WTC11 (cell line): ENCODE measurements around the gene FBXO4. TPM values are rescaled to one million over a fixed set of nuclear protein-coding genes. Genes with fewer than 3 reads are reported as not detected.

Experiments
- ATAC-seq: fragments of 200-7000 bp; cut with Tn5 transposase; 2 replicates; pipeline ENCODE4 v1.10.0; 2021; ENCODE audit warnings: mild to moderate bottlenecking, moderate library complexity
- CTCF ChIA-PET: fragments of 300-600 bp; sonication (Branson Sonifier 250); formaldehyde crosslinking; loops from one replicate; lab custom pipeline; 2021; ENCODE audit warnings: antibody characterized with exemption; lab: Charles Lee
- POLR2A ChIA-PET: fragments of 350-600 bp; sonication (Branson Sonifier 250); formaldehyde crosslinking; loops from one replicate; lab custom pipeline; 2021; ENCODE audit warnings: antibody characterized with exemption; lab: Charles Lee
- DNase-seq: peaks from one replicate; pipeline ENCODE4 v3.0.0; 2021; ENCODE audit warnings: low spot score
- H3K27ac Mint-ChIP-seq: 2 replicates; pipeline ENCODE4 v1.8.0; 2021; ENCODE audit warnings: mixed read lengths
- H3K27me3 Mint-ChIP-seq: 2 replicates; pipeline ENCODE4 v1.8.0; 2021; ENCODE audit warnings: low read depth, mild to moderate bottlenecking, moderate library complexity, mixed read lengths
- H3K36me3 Mint-ChIP-seq: 2 replicates; pipeline ENCODE4 v1.8.0; 2021; ENCODE audit warnings: mixed read lengths
- H3K4me1 Mint-ChIP-seq: 2 replicates; pipeline ENCODE4 v1.8.0; 2022; ENCODE audit warnings: mixed read lengths
- H3K4me3 Mint-ChIP-seq: 2 replicates; pipeline ENCODE4 v1.8.0; 2021; ENCODE audit warnings: mild to moderate bottlenecking, moderate library complexity, mixed read lengths
- H3K9me3 Mint-ChIP-seq: 2 replicates; pipeline ENCODE4 v1.8.0; 2021; ENCODE audit warnings: mixed read lengths
- EMX1 ChIP-seq: fragments of 250-450 bp; sonication (Bioruptor Pico); IDR thresholded peaks from 2 replicates; pipeline ENCODE4 v1.8.0; 2021; ENCODE audit warnings: mild to moderate bottlenecking
- GTF2I ChIP-seq: fragments of 250-450 bp; sonication (Bioruptor Pico); conservative IDR thresholded peaks from 2 replicates; pipeline ENCODE4 v1.4.0; 2021; ENCODE audit warnings: mild to moderate bottlenecking
- JAZF1 ChIP-seq: fragments of 250-450 bp; sonication (Bioruptor Pico); IDR thresholded peaks from 2 replicates; pipeline ENCODE4 v1.9.0; 2021; ENCODE audit warnings: moderate library complexity, mild to moderate bottlenecking, inconsistent platforms
- JUN ChIP-seq: sonication (generic); formaldehyde crosslinking; IDR thresholded peaks from 2 replicates; pipeline ENCODE4 v1.8.0; 2023; ENCODE audit warnings: mild to moderate bottlenecking, missing genetic modification reagents
- NR2C2 ChIP-seq: sonication (generic); formaldehyde crosslinking; IDR thresholded peaks from 2 replicates; pipeline ENCODE4 v1.8.0; 2022; ENCODE audit warnings: mild to moderate bottlenecking, missing genetic modification reagents
- TEAD4 ChIP-seq: sonication (generic); formaldehyde crosslinking; IDR thresholded peaks from 2 replicates; pipeline ENCODE4 v1.8.0; 2022; ENCODE audit warnings: mild to moderate bottlenecking, missing genetic modification reagents
- TP53 ChIP-seq: sonication (generic); formaldehyde crosslinking; IDR thresholded peaks from 2 replicates; pipeline ENCODE4 v1.8.1; 2023; ENCODE audit warnings: mild to moderate bottlenecking, missing genetic modification reagents
- ZNF219 ChIP-seq: sonication (generic); formaldehyde crosslinking; IDR thresholded peaks from 2 replicates; pipeline ENCODE4 v1.8.0; 2023; ENCODE audit warnings: missing genetic modification reagents, mild to moderate bottlenecking, borderline replicate concordance
- ZNF416 ChIP-seq: fragments of 250-450 bp; sonication (Bioruptor Pico); IDR thresholded peaks from 2 replicates; pipeline ENCODE4 v1.9.0; 2021; ENCODE audit warnings: mild to moderate bottlenecking, inconsistent platforms
- total RNA-seq: library from RNA; stranded (reverse); gene quantifications from 3 replicates; pipeline ENCODE4 v1.2.3, GENCODE V29; 2021
- TF ChIP-seq, protein P1 (sequence below): sonication (generic); formaldehyde crosslinking; IDR thresholded peaks from 2 replicates; pipeline ENCODE4 v1.8.1; 2022; ENCODE audit warnings: mild to moderate bottlenecking, missing genetic modification reagents, moderate library complexity, borderline replicate concordance
- TF ChIP-seq, protein P2 (sequence below): sonication (generic); formaldehyde crosslinking; IDR thresholded peaks from 2 replicates; pipeline ENCODE4 v1.8.1; 2023; ENCODE audit warnings: mild to moderate bottlenecking, missing genetic modification reagents, borderline replicate concordance
- TF ChIP-seq, protein P3 (sequence below): fragments of 250-450 bp; sonication (Bioruptor Pico); conservative IDR thresholded peaks from 2 replicates; pipeline ENCODE4 v1.9.0; 2021; ENCODE audit warnings: mild to moderate bottlenecking
- TF ChIP-seq, protein P4 (sequence below): sonication (generic); formaldehyde crosslinking; IDR thresholded peaks from 2 replicates; pipeline ENCODE4 v1.8.0; 2023; ENCODE audit warnings: mild to moderate bottlenecking, missing genetic modification reagents
- TF ChIP-seq, protein P5 (sequence below): sonication (generic); formaldehyde crosslinking; IDR thresholded peaks from 2 replicates; pipeline ENCODE4 v1.8.1; 2023; ENCODE audit warnings: mild to moderate bottlenecking, moderate library complexity, missing genetic modification reagents
- TF ChIP-seq, protein P6 (sequence below): fragments of 250-450 bp; sonication (Bioruptor Pico); IDR thresholded peaks from 2 replicates; pipeline ENCODE4 v1.9.0; 2021; ENCODE audit warnings: mild to moderate bottlenecking
- TF ChIP-seq, protein P7 (sequence below): sonication (generic); formaldehyde crosslinking; IDR thresholded peaks from 2 replicates; pipeline ENCODE4 v1.8.0; 2023; ENCODE audit warnings: missing genetic modification reagents
- TF ChIP-seq, protein P8 (sequence below): sonication (generic); formaldehyde crosslinking; IDR thresholded peaks from 2 replicates; pipeline ENCODE4 v1.8.1; 2023; ENCODE audit warnings: mild to moderate bottlenecking, missing genetic modification reagents

FBXO4 gene
- total RNA-seq, 1 experiment from 2014 or later, result 0.72 TPM

DNA sequence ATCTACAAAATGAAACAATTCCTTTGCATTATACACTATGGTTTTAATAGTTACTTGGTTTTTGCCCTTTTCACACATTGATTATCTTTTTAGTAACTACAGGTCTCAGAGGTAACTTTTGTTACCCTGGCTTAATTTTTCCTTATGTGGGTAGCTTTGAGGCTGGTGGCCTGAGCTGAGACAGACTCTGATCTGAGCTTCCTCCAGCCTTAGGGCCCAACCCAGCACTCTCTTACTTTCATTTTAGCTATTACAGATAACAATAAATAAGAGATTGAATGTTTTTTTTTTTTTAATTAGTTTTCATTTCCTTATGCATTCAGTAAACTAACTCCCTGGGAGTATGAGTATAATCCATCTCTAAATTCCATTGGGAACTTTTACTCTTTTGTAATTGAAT, 39.8 kb upstream of the FBXO4 start (continued):
- TF ChIP-seq, protein P1, sequence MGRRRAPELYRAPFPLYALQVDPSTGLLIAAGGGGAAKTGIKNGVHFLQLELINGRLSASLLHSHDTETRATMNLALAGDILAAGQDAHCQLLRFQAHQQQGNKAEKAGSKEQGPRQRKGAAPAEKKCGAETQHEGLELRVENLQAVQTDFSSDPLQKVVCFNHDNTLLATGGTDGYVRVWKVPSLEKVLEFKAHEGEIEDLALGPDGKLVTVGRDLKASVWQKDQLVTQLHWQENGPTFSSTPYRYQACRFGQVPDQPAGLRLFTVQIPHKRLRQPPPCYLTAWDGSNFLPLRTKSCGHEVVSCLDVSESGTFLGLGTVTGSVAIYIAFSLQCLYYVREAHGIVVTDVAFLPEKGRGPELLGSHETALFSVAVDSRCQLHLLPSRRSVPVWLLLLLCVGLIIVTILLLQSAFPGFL (CRISPR knock-in tag), result no peak
- TF ChIP-seq TEAD4 (CRISPR knock-in tag) (no peak), EMX1 (CRISPR knock-in tag) (no peak), JUN (CRISPR knock-in tag) (no peak), ZNF219 (CRISPR knock-in tag) (no peak), NR2C2 (CRISPR knock-in tag) (no peak), TP53 (no peak)
- TF ChIP-seq, protein P2, sequence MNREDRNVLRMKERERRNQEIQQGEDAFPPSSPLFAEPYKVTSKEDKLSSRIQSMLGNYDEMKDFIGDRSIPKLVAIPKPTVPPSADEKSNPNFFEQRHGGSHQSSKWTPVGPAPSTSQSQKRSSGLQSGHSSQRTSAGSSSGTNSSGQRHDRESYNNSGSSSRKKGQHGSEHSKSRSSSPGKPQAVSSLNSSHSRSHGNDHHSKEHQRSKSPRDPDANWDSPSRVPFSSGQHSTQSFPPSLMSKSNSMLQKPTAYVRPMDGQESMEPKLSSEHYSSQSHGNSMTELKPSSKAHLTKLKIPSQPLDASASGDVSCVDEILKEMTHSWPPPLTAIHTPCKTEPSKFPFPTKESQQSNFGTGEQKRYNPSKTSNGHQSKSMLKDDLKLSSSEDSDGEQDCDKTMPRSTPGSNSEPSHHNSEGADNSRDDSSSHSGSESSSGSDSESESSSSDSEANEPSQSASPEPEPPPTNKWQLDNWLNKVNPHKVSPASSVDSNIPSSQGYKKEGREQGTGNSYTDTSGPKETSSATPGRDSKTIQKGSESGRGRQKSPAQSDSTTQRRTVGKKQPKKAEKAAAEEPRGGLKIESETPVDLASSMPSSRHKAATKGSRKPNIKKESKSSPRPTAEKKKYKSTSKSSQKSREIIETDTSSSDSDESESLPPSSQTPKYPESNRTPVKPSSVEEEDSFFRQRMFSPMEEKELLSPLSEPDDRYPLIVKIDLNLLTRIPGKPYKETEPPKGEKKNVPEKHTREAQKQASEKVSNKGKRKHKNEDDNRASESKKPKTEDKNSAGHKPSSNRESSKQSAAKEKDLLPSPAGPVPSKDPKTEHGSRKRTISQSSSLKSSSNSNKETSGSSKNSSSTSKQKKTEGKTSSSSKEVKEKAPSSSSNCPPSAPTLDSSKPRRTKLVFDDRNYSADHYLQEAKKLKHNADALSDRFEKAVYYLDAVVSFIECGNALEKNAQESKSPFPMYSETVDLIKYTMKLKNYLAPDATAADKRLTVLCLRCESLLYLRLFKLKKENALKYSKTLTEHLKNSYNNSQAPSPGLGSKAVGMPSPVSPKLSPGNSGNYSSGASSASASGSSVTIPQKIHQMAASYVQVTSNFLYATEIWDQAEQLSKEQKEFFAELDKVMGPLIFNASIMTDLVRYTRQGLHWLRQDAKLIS (CRISPR knock-in tag), result no peak
- TF ChIP-seq, protein P3, sequence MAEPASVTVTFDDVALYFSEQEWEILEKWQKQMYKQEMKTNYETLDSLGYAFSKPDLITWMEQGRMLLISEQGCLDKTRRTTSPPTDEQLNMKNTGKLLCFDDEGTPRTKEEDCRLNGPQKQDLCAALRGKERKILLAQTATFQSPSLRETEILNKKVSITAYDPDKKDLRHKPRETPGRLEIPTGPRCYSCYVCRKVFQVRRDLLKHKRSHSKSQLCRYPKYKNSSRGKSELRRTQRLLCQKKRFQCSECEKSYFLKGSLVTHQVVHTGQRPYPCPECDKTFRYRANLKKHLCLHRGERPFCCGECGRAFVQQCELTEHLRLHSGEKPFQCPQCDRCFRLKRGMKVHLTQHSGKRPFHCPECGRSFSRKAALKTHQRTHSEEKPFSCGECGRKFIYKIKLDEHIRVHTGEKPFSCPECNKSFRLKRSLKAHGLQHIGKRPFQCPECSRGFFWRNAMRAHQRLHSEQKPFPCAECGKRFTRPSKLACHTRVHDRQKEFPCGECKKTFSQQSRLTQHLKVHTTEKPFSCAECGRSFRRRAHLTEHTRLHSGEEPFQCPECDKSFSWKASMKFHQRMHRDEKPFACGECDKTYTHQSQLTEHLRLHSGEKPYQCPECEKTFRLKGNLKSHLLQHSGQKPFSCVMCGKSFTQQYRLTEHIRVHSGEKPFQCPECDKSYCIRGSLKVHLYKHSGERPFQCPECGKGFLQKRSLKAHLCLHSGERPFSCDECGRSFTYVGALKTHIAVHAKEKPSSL (CRISPR knock-in tag), result no peak
- TF ChIP-seq, all 79 proteins: peak for 0

DNA sequence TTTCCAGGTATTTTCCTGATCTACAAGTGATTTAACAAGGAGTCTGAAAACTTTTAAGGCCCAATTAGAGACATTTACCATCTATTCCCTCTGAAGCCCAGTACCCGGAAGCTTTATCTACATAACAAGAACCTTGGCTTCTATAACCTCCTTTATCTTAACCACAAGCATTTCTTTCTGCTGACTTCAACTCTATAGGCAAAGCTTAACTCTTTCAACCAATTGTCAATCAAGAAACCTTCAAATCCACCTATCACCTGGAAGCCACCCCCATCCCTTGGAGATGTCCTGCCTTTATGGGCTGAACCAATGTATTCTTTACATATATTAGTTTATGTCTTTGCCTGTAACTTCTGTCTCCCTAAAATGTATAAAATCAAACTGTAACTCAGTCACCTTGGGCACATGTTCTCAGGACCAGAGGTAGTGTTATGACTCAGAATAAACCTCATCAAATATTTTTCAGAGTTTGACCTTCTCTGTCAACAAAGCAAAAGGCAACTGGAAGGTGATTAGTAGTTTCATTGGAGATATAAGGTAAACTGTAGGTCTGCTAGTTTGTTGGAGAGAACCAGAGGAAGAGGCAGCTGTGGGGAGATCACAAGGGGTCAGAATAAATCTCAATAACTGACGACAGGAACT, 33.9 kb upstream of the FBXO4 start:
- H3K27ac Mint-ChIP-seq, result no peak overlapping the region
- CTCF ChIA-PET, result no interaction called here
- ATAC-seq, result no peak; the same call in 1 of the 2 replicates
- TF ChIP-seq JAZF1 (no peak), JUN (CRISPR knock-in tag) (no peak), ZNF416 (CRISPR knock-in tag) (no peak), EMX1 (CRISPR knock-in tag) (no peak), TEAD4 (CRISPR knock-in tag) (no peak), TP53 (no peak), GTF2I (CRISPR knock-in tag) (no peak)
- TF ChIP-seq, protein P4, sequence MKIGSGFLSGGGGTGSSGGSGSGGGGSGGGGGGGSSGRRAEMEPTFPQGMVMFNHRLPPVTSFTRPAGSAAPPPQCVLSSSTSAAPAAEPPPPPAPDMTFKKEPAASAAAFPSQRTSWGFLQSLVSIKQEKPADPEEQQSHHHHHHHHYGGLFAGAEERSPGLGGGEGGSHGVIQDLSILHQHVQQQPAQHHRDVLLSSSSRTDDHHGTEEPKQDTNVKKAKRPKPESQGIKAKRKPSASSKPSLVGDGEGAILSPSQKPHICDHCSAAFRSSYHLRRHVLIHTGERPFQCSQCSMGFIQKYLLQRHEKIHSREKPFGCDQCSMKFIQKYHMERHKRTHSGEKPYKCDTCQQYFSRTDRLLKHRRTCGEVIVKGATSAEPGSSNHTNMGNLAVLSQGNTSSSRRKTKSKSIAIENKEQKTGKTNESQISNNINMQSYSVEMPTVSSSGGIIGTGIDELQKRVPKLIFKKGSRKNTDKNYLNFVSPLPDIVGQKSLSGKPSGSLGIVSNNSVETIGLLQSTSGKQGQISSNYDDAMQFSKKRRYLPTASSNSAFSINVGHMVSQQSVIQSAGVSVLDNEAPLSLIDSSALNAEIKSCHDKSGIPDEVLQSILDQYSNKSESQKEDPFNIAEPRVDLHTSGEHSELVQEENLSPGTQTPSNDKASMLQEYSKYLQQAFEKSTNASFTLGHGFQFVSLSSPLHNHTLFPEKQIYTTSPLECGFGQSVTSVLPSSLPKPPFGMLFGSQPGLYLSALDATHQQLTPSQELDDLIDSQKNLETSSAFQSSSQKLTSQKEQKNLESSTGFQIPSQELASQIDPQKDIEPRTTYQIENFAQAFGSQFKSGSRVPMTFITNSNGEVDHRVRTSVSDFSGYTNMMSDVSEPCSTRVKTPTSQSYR (CRISPR knock-in tag), result no peak
- TF ChIP-seq, protein P5, sequence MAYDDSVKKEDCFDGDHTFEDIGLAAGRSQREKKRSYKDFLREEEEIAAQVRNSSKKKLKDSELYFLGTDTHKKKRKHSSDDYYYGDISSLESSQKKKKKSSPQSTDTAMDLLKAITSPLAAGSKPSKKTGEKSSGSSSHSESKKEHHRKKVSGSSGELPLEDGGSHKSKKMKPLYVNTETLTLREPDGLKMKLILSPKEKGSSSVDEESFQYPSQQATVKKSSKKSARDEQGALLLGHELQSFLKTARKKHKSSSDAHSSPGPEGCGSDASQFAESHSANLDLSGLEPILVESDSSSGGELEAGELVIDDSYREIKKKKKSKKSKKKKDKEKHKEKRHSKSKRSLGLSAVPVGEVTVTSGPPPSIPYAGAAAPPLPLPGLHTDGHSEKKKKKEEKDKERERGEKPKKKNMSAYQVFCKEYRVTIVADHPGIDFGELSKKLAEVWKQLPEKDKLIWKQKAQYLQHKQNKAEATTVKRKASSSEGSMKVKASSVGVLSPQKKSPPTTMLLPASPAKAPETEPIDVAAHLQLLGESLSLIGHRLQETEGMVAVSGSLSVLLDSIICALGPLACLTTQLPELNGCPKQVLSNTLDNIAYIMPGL (CRISPR knock-in tag), result no peak
- TF ChIP-seq, protein P6, sequence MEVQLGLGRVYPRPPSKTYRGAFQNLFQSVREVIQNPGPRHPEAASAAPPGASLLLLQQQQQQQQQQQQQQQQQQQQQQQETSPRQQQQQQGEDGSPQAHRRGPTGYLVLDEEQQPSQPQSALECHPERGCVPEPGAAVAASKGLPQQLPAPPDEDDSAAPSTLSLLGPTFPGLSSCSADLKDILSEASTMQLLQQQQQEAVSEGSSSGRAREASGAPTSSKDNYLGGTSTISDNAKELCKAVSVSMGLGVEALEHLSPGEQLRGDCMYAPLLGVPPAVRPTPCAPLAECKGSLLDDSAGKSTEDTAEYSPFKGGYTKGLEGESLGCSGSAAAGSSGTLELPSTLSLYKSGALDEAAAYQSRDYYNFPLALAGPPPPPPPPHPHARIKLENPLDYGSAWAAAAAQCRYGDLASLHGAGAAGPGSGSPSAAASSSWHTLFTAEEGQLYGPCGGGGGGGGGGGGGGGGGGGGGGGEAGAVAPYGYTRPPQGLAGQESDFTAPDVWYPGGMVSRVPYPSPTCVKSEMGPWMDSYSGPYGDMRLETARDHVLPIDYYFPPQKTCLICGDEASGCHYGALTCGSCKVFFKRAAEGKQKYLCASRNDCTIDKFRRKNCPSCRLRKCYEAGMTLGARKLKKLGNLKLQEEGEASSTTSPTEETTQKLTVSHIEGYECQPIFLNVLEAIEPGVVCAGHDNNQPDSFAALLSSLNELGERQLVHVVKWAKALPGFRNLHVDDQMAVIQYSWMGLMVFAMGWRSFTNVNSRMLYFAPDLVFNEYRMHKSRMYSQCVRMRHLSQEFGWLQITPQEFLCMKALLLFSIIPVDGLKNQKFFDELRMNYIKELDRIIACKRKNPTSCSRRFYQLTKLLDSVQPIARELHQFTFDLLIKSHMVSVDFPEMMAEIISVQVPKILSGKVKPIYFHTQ (CRISPR knock-in tag), result no peak
- TF ChIP-seq, protein P7, sequence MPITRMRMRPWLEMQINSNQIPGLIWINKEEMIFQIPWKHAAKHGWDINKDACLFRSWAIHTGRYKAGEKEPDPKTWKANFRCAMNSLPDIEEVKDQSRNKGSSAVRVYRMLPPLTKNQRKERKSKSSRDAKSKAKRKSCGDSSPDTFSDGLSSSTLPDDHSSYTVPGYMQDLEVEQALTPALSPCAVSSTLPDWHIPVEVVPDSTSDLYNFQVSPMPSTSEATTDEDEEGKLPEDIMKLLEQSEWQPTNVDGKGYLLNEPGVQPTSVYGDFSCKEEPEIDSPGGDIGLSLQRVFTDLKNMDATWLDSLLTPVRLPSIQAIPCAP (CRISPR knock-in tag), result no peak
- TF ChIP-seq, protein P8, sequence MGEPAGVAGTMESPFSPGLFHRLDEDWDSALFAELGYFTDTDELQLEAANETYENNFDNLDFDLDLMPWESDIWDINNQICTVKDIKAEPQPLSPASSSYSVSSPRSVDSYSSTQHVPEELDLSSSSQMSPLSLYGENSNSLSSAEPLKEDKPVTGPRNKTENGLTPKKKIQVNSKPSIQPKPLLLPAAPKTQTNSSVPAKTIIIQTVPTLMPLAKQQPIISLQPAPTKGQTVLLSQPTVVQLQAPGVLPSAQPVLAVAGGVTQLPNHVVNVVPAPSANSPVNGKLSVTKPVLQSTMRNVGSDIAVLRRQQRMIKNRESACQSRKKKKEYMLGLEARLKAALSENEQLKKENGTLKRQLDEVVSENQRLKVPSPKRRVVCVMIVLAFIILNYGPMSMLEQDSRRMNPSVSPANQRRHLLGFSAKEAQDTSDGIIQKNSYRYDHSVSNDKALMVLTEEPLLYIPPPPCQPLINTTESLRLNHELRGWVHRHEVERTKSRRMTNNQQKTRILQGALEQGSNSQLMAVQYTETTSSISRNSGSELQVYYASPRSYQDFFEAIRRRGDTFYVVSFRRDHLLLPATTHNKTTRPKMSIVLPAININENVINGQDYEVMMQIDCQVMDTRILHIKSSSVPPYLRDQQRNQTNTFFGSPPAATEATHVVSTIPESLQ, result no peak

More for the DNA sequence above, 33.9 kb upstream of the FBXO4 start:
- peaks cover 48% of the 10 kb centered on the region for H3K9me3 Mint-ChIP-seq
- H3K4me3 Mint-ChIP-seq, result no peak overlapping the region
- H3K27me3 Mint-ChIP-seq, result peaks cover 4% of the 10 kb centered on the region
- peaks cover 6% of the 10 kb centered on the region; the same call in 1 of the 2 replicates for H3K4me1 Mint-ChIP-seq
- POLR2A ChIA-PET, result interaction anchor here (0.7 kb wide), 1 partner anchor 13 kb away, joined by 3 read pairs; no protein-coding TSS in a partner anchor
- peaks cover 13% of the 10 kb centered on the region for H3K36me3 Mint-ChIP-seq
- no peak for DNase-seq
